GM21619 (cell line): ENCODE results near the gene TMEM236.
"Not testable (repeated sequence)": the region's sequence is repeated elsewhere in the genome, so short reads cannot be mapped to it uniquely, and the experiment has no call there.

Experiments used
- ATAC-seq: cut with Tn5 transposase; IDR thresholded peaks from one replicate; pipeline ENCODE4 v1.9.1; 2021; ENCODE audit not compliant: unreplicated experiment

The TMEM236 gene

GRCh38 chr10:17751781-17752445 lies at the start of gene TMEM236:
TSS of gene TMEM236 (plus strand) at chr10:17752201. CDS start at chr10:17752296, 95 bp downstream.
- no peak for ATAC-seq

- ATAC-seq = no peak
These were observed 48.3 kb upstream of the TMEM236 start for GRCh38 chr10:17703706-17704105.

GRCh38 chr10:17708821-17709220 lies 43.2 kb upstream of the TMEM236 start:
- no peak for ATAC-seq

GRCh38 chr10:17709492-17709891 lies 42.5 kb upstream of the TMEM236 start:
- no peak for ATAC-seq

- no peak for ATAC-seq
These were observed 41.8 kb upstream of the TMEM236 start for GRCh38 chr10:17710181-17710580.

GRCh38 chr10:17712053-17712452 lies 39.9 kb upstream of the TMEM236 start:
- no peak for ATAC-seq

- ATAC-seq = no peak
These were observed 39.1 kb upstream of the TMEM236 start for GRCh38 chr10:17712717-17713471.

GRCh38 chr10:17713758-17714157 lies 38.2 kb upstream of the TMEM236 start:
- no peak for ATAC-seq

GRCh38 chr10:17716161-17716560 lies 35.8 kb upstream of the TMEM236 start:
- no peak for ATAC-seq

- not testable (repeated sequence) for ATAC-seq
These were observed 29.5 kb upstream of the TMEM236 start for GRCh38 chr10:17722317-17723014.

GRCh38 chr10:17725703-17726102 lies 26.3 kb upstream of the TMEM236 start:
- ATAC-seq = no peak

GRCh38 chr10:17729630-17730029 lies 22.4 kb upstream of the TMEM236 start:
- ATAC-seq = no peak

- no peak for ATAC-seq
These were observed 21.3 kb upstream of the TMEM236 start for GRCh38 chr10:17730667-17731066.

- ATAC-seq = no peak
These were observed 20.5 kb upstream of the TMEM236 start for GRCh38 chr10:17731331-17732020.

GRCh38 chr10:17733620-17734019 lies 18.4 kb upstream of the TMEM236 start:
- no peak for ATAC-seq

- no peak for ATAC-seq
These were observed 17.4 kb upstream of the TMEM236 start for GRCh38 chr10:17734432-17735080.

GRCh38 chr10:17735166-17735941 lies 16.6 kb upstream of the TMEM236 start:
- no peak for ATAC-seq

- ATAC-seq = no peak
These were observed 15.8 kb upstream of the TMEM236 start for GRCh38 chr10:17736223-17736622.

GRCh38 chr10:17737027-17737965 lies 14.7 kb upstream of the TMEM236 start:
- ATAC-seq = no peak
